GM18907 (cell line): ENCODE measurements around the gene HAGH.
A peak's percentile ranks its signal among the peaks of the same experiment; 100 is the strongest.
"Not testable (repeated sequence)": the region's sequence is repeated elsewhere in the genome, so short reads cannot be mapped to it uniquely, and the experiment has no call there.

ENCODE experiments used
- ATAC-seq: cut with Tn5 transposase; IDR thresholded peaks from one replicate; pipeline ENCODE4 v1.9.1; 2021; ENCODE audit warnings: mild to moderate bottlenecking, moderate library complexity; ENCODE audit not compliant: unreplicated experiment

HAGH gene

GRCh38 chr16:1826691-1827573, at the start of gene HAGH, which contains the start of gene FAHD1:
Gene HAGH, minus strand, starts transcription at chr16:1826825. Its CDS starts 38 bp downstream, at chr16:1826787.
Gene FAHD1, plus strand, starts transcription at chr16:1827206. Its CDS starts 33 bp downstream, at chr16:1827239.
- peak; percentile 84 for ATAC-seq

DNA sequence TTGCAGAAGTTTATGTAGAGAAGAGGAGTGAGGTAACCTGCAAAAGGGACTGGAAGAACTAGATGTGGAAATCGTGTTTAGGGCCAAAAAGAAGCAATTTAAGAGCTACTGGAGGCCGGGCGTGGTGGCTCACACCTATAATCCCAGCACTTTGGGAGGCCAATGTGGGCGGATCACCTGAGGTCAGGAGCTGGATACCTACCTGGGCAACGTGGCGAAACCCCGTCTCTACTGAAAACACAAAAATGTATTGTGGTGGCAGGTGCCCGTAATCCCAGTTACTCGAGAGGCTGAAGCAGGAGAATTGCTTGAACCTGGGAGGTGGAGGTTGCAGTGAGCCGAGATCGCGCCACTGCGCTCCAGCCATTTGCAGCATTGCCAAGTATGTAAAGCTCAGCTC, 49.4 kb upstream of the HAGH start:
- ATAC-seq: not testable (repeated sequence)

DNA sequence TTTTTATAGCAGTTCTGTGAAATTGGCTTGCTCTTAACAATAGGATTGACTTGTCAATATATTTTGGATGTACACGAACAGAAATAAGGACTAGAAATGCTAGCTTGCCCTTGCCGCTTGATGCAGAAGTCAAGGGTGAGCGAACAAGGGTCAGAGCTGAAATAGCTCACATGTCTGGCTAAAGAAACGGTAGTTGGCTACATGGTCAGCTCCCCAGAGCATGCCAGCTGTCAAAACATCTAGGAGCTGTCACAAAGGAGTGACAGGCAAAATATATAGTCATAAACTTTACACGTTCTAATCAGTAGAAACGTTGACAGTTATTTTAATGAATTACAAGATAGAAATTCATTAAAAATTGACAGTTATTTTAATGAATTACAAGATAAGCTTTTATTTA, 48.2 kb upstream of the HAGH start:
- ATAC-seq: no peak

- no peak for ATAC-seq
Measured at GRCh38 chr16:1871974-1872635, 45.5 kb upstream of the HAGH start, which contains the start of gene MEIOB. Gene MEIOB, minus strand, starts transcription at chr16:1872164. Its CDS starts 3,989 bp downstream, at chr16:1868175.

GRCh38 chr16:1870365-1871082, 43.9 kb upstream of the HAGH start:
- ATAC-seq: no peak

GRCh38 chr16:1865902-1866690, 39.5 kb upstream of the HAGH start:
- no peak for ATAC-seq

DNA sequence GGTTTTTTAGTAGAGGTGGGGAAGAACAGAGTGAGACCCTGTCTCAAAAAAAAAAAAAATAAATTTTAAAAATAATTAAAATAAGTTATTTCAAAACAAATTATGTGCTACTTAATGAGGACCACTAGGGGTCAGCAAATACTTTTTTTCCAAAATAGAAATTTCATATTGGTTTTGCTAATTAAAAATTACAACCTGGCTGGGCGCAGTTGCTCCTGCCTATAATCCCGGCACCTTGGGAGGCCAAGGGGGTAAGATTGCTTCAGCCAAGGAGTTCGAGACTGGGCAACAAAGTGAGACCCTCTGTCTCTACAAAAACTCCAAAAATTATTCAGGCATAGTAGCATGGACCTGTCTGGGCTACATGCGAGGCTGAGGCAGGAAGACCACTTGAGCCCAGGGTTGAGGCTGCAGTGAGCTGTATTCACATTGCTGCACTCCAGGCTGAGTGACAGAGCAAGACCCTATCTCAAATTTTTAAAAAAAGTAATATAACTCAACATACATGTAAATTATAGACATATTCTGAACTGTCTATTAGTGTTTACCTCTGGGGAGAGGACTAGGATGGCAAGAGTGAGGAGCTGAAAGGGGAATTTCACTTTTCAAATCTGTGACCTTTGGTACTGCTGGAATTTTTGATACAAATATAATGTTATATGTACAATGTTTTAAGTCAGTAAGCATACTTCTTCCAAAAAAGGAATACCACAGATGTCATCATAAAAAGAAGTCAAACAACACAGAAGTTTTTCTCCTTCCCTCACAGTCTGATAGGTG, 37.2 kb upstream of the HAGH start:
- ATAC-seq: no peak

- no peak for ATAC-seq
Measured at GRCh38 chr16:1862394-1862793, 35.8 kb upstream of the HAGH start.

DNA sequence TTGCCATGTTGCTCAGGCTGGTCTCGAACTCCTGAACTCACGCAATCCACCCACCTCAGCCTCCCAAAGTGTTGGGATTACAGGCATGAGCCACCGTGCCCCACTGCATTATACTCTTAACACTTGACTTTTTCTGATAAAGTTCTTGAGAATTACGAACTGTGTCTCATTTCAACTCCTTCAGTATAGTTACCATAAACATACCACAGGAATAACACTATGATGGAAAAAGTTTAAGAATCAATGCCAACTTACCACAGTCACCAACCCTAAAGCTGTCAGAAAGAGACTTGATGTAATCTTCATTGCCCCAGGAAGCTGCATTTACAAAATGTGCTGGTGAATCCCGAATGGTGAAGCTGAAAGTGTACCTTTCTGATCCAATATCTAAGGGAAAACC, 35.1 kb upstream of the HAGH start:
- ATAC-seq: no peak

- no peak for ATAC-seq
Measured at GRCh38 chr16:1859650-1860049, 33.0 kb upstream of the HAGH start.

DNA sequence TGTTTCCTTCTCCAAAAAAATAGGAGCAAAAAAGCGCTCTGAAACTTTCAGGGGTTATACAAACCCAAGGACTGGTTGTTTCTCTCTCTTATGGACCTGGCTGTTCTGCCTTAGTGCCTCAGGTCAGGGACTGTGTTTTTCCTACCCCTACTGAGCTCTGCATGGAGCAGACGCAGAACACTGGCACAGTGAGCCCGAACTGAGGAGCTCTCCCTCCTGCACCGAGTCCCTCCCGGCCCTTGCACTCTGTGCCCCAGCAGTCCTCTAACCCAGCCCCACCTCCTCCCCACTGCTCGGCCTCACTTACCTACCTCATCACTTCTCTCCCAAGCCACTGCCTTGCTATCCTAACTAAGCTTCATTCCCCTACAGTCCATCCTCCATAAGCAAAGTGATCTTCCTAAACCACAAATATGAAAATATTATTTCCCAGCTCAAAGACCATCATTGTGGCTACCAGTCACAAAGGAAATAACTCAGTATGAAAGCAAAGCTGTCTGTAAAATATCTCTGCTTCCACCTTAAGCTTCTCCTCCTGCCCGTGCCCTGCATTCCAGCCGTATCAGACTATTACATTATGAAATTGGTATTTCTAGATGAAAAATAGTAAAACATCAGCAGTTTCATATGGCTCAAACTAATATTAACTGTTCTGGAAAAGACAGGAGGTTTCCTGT, 31.7 kb upstream of the HAGH start:
- ATAC-seq: no peak

GRCh38 chr16:1857433-1858097, 30.9 kb upstream of the HAGH start:
- ATAC-seq: no peak

GRCh38 chr16:1851793-1852192, 25.2 kb upstream of the HAGH start:
- ATAC-seq: no peak

GRCh38 chr16:1850981-1851380, 24.4 kb upstream of the HAGH start:
- ATAC-seq: no peak

DNA sequence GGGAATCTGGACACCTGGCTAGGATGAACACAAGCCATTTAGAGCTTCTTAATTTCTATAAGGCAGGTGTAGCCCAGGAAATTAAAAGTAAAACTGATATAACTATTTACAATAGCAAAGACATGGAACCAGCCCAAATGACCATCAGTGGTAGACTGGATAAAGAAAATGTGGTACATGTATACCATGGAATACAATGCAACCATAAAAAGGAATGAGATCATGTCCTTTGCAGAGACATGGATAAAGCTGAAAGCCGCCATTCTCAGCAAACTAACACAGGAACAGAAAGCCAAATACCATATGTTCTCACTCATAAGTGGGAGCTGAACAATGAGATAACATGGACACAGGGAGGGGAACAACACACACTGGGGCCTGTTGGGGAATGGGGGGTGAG, 19.8 kb upstream of the HAGH start:
- no peak for ATAC-seq

DNA sequence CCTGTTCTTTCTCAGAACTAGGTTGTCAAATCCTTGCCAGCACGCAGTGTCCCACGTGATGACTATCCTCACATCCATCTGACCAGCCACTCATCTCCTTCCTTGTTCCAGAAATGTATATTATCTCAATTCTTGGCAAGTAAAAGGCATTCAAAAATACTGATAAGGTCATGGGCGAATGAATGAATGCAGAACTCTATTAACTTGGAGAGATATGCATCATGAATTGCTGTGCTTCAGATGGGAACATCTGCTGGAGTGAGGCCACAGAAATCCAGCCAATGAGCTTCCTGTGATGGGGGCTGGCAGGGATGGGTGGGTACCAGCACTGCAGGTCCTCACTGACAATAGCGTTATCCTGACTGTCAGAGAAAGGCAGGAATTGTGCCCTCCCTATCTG, 19.4 kb upstream of the HAGH start:
- no peak for ATAC-seq

DNA sequence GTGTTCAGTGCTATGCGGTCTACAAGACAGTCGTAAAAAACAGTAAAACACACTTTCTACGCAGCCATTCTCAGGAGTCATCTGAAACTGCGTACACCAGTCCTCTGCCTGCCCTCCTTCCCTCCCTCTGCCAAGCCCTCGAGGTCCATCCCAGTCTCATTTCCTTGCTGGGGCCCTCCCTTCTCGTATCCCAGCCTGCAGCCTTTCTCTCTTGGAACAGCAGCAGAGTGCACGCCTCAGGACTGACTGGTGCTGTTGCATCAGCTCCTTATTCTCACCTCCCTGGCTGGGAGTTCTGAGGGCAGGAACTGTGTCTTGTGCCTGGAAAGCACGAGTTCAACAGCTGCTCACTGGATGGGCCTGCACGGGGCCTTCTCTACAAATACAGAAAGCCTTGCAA, 12.9 kb upstream of the HAGH start:
- ATAC-seq: no peak

DNA sequence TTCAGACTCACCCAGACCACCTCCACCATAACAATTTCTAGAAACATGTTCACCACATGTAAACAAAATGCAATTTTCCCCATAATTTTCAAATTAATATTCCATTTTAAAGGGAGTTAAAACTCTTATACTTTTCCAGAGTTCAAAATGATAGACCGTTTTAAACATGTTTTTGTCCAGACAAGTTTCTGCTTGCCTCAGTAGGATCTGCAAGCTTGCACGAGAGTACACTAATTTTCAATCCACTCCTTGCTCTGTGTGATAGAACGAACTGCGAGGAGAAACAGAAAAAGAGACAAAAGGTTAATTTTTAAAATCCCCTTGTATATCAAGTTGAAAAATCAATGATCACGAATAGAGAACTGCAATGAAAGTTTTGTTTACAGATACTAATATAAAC, 7.5 kb upstream of the HAGH start:
- ATAC-seq: no peak
